ENCODE results near the gene CORO7.

- no peak for TF ChIP-seq CTCF (IDR thresholded peaks at IDR 0.05)
- no peak for TF ChIP-seq POLR2A (IDR thresholded peaks at IDR 0.05)
These were observed 53.8 kb downstream of the CORO7 start for GRCh38 chr16:4362476-4363135.
